HepG2 (cell line): Measurements from ENCODE around the gene ENTPD2. TPM values are rescaled to one million over a fixed set of nuclear protein-coding genes. Genes with fewer than 3 reads are reported as not detected.

Experiments used
- ATAC-seq: fragments of 200-7000 bp; cut with Tn5 transposase; 3 replicates; pipeline ENCODE4 v1.9.1; 2020; ENCODE audit warnings: mild to moderate bottlenecking, moderate library complexity
- BruUV-seq: library from RNA; stranded (reverse); fragments of 400-500 nt; replicated peaks from 2 replicates; lab custom pipeline; 2021; lab: Mats Ljungman, UMichigan
- CTCF ChIA-PET: fragments of 300-600 bp; formaldehyde crosslinking; extraction: SDS; loops from one replicate; lab custom pipeline; 2021; ENCODE audit warnings: low total read pairs, inconsistent platforms, low intra/inter-chr PET ratio; lab: Yijun Ruan, JAX
- POLR2A ChIA-PET: fragments of 350-600 bp; sonication (Branson Sonifier 250); formaldehyde crosslinking; loops from one replicate; lab custom pipeline; 2020; ENCODE audit warnings: antibody characterized with exemption, inconsistent platforms; lab: Yijun Ruan, JAX
- DNase-seq: peaks from one replicate; pipeline ENCODE4 v3.0.0-alpha.2; 2015; ENCODE audit warnings: low spot score
- FAIRE-seq: peaks from 3 replicates; lab custom pipeline; 2011; peaks lifted over from hg19 to GRCh38; lab: Jason Lieb, UNC
- H2AFZ ChIP-seq: one replicate; pipeline ENCODE4 v1.6.1; 2011; ENCODE audit warnings: low read length, inconsistent platforms
- H3K27ac ChIP-seq: fragments of 300-600 bp; 3 replicates; pipeline ENCODE4 v1.8.0; 2011; ENCODE audit warnings: mixed run types, mild to moderate bottlenecking, mixed read lengths, low read length, inconsistent platforms; ENCODE audit not compliant: insufficient read depth; ENCODE audit errors: extremely low read length
- H3K27me3 ChIP-seq, 2 experiments: fragments of 200-600 bp in 1 of 2; 2 replicates in 1 of 2; 3 replicates in 1 of 2; pipeline versions ENCODE4 v1.6.0 to v1.8.0; 2011; ENCODE audit warnings: low read length in 2 of 2, mild to moderate bottlenecking in 2 of 2, moderate library complexity in 2 of 2, inconsistent platforms in 1 of 2; ENCODE audit not compliant: insufficient read depth in 2 of 2, control insufficient read depth in 1 of 2
- H3K36me3 ChIP-seq, 2 experiments: fragments of 200-600 bp in 1 of 2; replicated peaks in 1 of 2; 2 replicates in 1 of 2; 3 replicates in 1 of 2; pipeline versions ENCODE4 v1.5.1 to v1.8.0; 2011; ENCODE audit warnings: low read length in 2 of 2, inconsistent platforms in 1 of 2; ENCODE audit not compliant: insufficient read depth in 2 of 2, control insufficient read depth in 1 of 2
- H3K4me1 ChIP-seq: 2 replicates; pipeline ENCODE4 v1.5.1; 2012; ENCODE audit warnings: low read length, inconsistent platforms; ENCODE audit not compliant: insufficient read depth
- H3K4me2 ChIP-seq: 2 replicates; pipeline ENCODE4 v1.6.0; 2011; ENCODE audit warnings: low read depth, low read length, inconsistent platforms
- H3K4me3 ChIP-seq, 3 experiments: fragments of 200-600 bp in 1 of 3; sonication (generic), shearing (Covaris generic) in 1 of 3; replicated peaks in 1 of 3; 2 replicates each; pipeline ENCODE4 v1.5.1; 2011 to 2016; ENCODE audit warnings: low read length in 3 of 3, inconsistent platforms in 2 of 3, low read depth in 2 of 3, mild to moderate bottlenecking in 2 of 3, control low read depth in 1 of 3, mixed read lengths in 1 of 3; ENCODE audit not compliant: insufficient read depth in 1 of 3
- H3K79me2 ChIP-seq: one replicate; pipeline ENCODE4 v1.6.1; 2011; ENCODE audit warnings: low read length, inconsistent platforms; ENCODE audit not compliant: insufficient read depth
- H3K9ac ChIP-seq: 2 replicates; pipeline ENCODE4 v1.6.0; 2011; ENCODE audit warnings: mild to moderate bottlenecking, low read depth, low read length, inconsistent platforms; ENCODE audit not compliant: insufficient read depth
- H3K9me3 ChIP-seq: 2 replicates; pipeline ENCODE4 v1.5.1; 2012; ENCODE audit warnings: mild to moderate bottlenecking, low read length
- H4K20me1 ChIP-seq: 2 replicates; pipeline ENCODE4 v1.6.0; 2011; ENCODE audit warnings: inconsistent platforms, mild to moderate bottlenecking, low read length, moderate library complexity; ENCODE audit not compliant: insufficient read depth
- FOXP1 ChIP-seq, 2 experiments: fragments of 450-650 bp in 1 of 2; IDR thresholded peaks; 2 replicates each; pipeline ENCODE4 v1.6.1; 2017 to 2018; ENCODE audit warnings: antibody characterized with exemption in 1 of 2
- HNF1A ChIP-seq, 2 experiments: sonication (generic) in 1 of 2; formaldehyde crosslinking in 1 of 2; IDR thresholded peaks; 2 replicates each; pipeline versions ENCODE4 v1.4.0 to v1.6.1; 2016 to 2020; ENCODE audit warnings: borderline replicate concordance in 1 of 2, low read depth in 1 of 2, mild to moderate bottlenecking in 1 of 2, missing genetic modification reagents in 1 of 2
- KMT2B ChIP-seq: IDR thresholded peaks from 2 replicates; pipeline ENCODE4 v1.6.1; 2016; ENCODE audit warnings: missing genetic modification reagents, missing compliant biosample characterization
- MBNL3 ChIP-seq: fragments of 250-450 bp; sonication (Bioruptor Pico); conservative IDR thresholded peaks from 2 replicates; pipeline ENCODE4 v1.8.0; 2022; ENCODE audit warnings: mild to moderate bottlenecking, inconsistent platforms
- ZNF431 ChIP-seq: sonication (generic); formaldehyde crosslinking; IDR thresholded peaks from 2 replicates; pipeline ENCODE4 v1.9.0; 2022; ENCODE audit warnings: missing genetic modification reagents, low read depth, mild to moderate bottlenecking, borderline replicate concordance
- ZNF460 ChIP-seq: sonication (generic); formaldehyde crosslinking; IDR thresholded peaks from 2 replicates; pipeline ENCODE4 v1.5.1; 2020; ENCODE audit warnings: missing genetic modification reagents, mild to moderate bottlenecking, borderline replicate concordance
- ZNF557 ChIP-seq: sonication (generic); formaldehyde crosslinking; IDR thresholded peaks from 2 replicates; pipeline ENCODE4 v1.4.0; 2020; ENCODE audit warnings: missing genetic modification reagents
- ZNF580 ChIP-seq: IDR thresholded peaks from 2 replicates; pipeline ENCODE4 v1.6.1; 2016; ENCODE audit warnings: low read depth, borderline replicate concordance
- ZNF777 ChIP-seq: sonication (generic); formaldehyde crosslinking; IDR thresholded peaks from 2 replicates; pipeline ENCODE4 v1.4.0; 2020; ENCODE audit warnings: missing genetic modification reagents
- ZNF850 ChIP-seq: sonication (generic); formaldehyde crosslinking; conservative IDR thresholded peaks from 2 replicates; pipeline ENCODE4 v1.9.0; 2021; ENCODE audit warnings: mild to moderate bottlenecking, missing genetic modification reagents
- ZNF891 ChIP-seq: sonication (generic); formaldehyde crosslinking; IDR thresholded peaks from 2 replicates; pipeline ENCODE4 v1.5.0; 2020; ENCODE audit warnings: mild to moderate bottlenecking, missing genetic modification reagents
- WGBS: methylation state at CpG from one replicate; pipeline ENCODE4 v1.1.6; 2017; ENCODE audit warnings: low lambda C conversion rate; 5-methylcytosine and 5-hydroxymethylcytosine counted together
- in situ Hi-C: cut with HindIII; loops from 2 replicates; pipeline ENCODE4 v1.10.0; 2017; ENCODE audit warnings: low pct_unique_long_range_greater_than_20kb; ENCODE audit not compliant: extremely low pct_ligation_motif_present
- intact Hi-C: fragments of 100-400 bp; cut with micrococcal nuclease; formaldehyde crosslinking; loops from one replicate; pipeline ENCODE4 v1.10.0; 2022; ENCODE audit not compliant: unreplicated experiment
- polyA plus RNA-seq, 8 experiments: library from polyadenylated mRNA; depleted of rRNA in 3 of 8; stranded (reverse) in 7 of 8; unstranded in 1 of 8; fragments of >200 nt; fragmentation: Illumina TruSeq in 4 of 8; extraction: Trizol in 4 of 8; gene quantifications; 2 replicates each; pipeline versions ENCODE4 v1.2.1 to v1.2.3, GENCODE V29; 2011 to 2016; ENCODE audit warnings: low read depth in 4 of 8, missing spikeins in 1 of 8, mixed read lengths in 1 of 8; ENCODE audit not compliant: insufficient read depth in 1 of 8
- total RNA-seq, 5 experiments: library from RNA; depleted of rRNA; stranded (reverse); fragments of >200 nt; fragmentation: Illumina TruSeq; extraction: Trizol; gene quantifications; 2 replicates each; pipeline ENCODE4 v1.2.3, GENCODE V29; 2016; ENCODE audit warnings: low read depth in 1 of 5

ENTPD2 gene
- total and polyA plus RNA-seq, 2 of the 13 experiments (the other 11 are each of a cell fraction or from before 2014, with no cell fraction given), result 0.95 to 3.2 TPM

- no peaks in the 10 kb centered on the region for H3K9me3 ChIP-seq
- ChIA-PET POLR2A (no interaction called here), CTCF (no interaction called here)
- DNase-seq (no peak), FAIRE-seq (no peak), ATAC-seq (no peak)
- WGBS, result 94% methylated on average over 22 of the region's 49 CpGs
- no peak overlapping the region for H2AFZ ChIP-seq
- no peak overlapping the region for H3K9ac ChIP-seq
- H3K4me1 ChIP-seq, result no peaks in the 10 kb centered on the region
- no peaks in the 10 kb centered on the region for H3K79me2 ChIP-seq
- no peak overlapping the region for H3K4me3 ChIP-seq
- H3K4me2 ChIP-seq, result no peak overlapping the region
- no peaks in the 10 kb centered on the region for H4K20me1 ChIP-seq
- TF ChIP-seq MBNL3 (CRISPR knock-in tag), result no peak
- TF ChIP-seq ZNF777 (CRISPR knock-in tag), result no peak
- TF ChIP-seq ZNF557, result no peak
- TF ChIP-seq KMT2B (CRISPR knock-in tag), result no peak
- TF ChIP-seq ZNF431, result no peak
- TF ChIP-seq FOXP1 (IDR thresholded peaks at IDR 0.05), result no peak
- TF ChIP-seq FOXP1 (CRISPR knock-in tag; IDR thresholded peaks at IDR 0.05), result no peak
- TF ChIP-seq ZNF850, result no peak
- no peak for TF ChIP-seq HNF1A (IDR thresholded peaks at IDR 0.05; ENCODE audit: low read depth)
- no peak for TF ChIP-seq HNF1A (CRISPR knock-in tag; IDR thresholded peaks at IDR 0.05; ENCODE audit: borderline replicate concordance)
- no peak for TF ChIP-seq ZNF460 (CRISPR knock-in tag)
- no peak for TF ChIP-seq ZNF580 (CRISPR knock-in tag)
- no peak for TF ChIP-seq ZNF891 (CRISPR knock-in tag)
- no peaks in the 10 kb centered on the region for H3K27me3 ChIP-seq
- BruUV-seq, result no TSS peak
- no peak overlapping the region for H3K27ac ChIP-seq
- intact Hi-C loops, result no loop called here
- in situ Hi-C loops, result no loop called here
- no peaks in the 10 kb centered on the region for H3K36me3 ChIP-seq
These were observed 43.7 kb downstream of the ENTPD2 start for GRCh38 chr9:137009938-137010732.
